HFFc6 (cell line): Measurements from ENCODE around the gene C9orf78. TPM values are rescaled to one million over a fixed set of nuclear protein-coding genes. Genes with fewer than 3 reads are reported as not detected.

Experiments
- DNase-seq: peaks from one replicate; pipeline ENCODE4 v3.0.0-alpha.2; 2018
- H3K27ac Mint-ChIP-seq: 2 replicates; pipeline ENCODE4 v1.8.0; 2020; ENCODE audit warnings: mild to moderate bottlenecking, mixed read lengths
- H3K27me3 Mint-ChIP-seq: 2 replicates; pipeline ENCODE4 v1.8.0; 2021; ENCODE audit warnings: mild to moderate bottlenecking, moderate library complexity, mixed read lengths; ENCODE audit not compliant: insufficient read depth
- H3K36me3 Mint-ChIP-seq: 2 replicates; pipeline ENCODE4 v1.8.0; 2021; ENCODE audit warnings: low read depth, mixed read lengths
- H3K4me1 Mint-ChIP-seq: 2 replicates; pipeline ENCODE4 v1.8.0; 2020; ENCODE audit warnings: low read depth, mixed read lengths
- H3K4me3 Mint-ChIP-seq: 2 replicates; pipeline ENCODE4 v1.8.0; 2020; ENCODE audit warnings: mild to moderate bottlenecking, moderate library complexity, mixed read lengths
- H3K9me3 Mint-ChIP-seq: 2 replicates; pipeline ENCODE4 v1.8.0; 2020; ENCODE audit warnings: mild to moderate bottlenecking, mixed read lengths
- total RNA-seq, 6 experiments: library from RNA; stranded (reverse); fragmentation: NEBNext Ultra II Directional; extraction: Animal tissue kit (Norgen Biotek cat#: 25700); gene quantifications; 2 replicates in 1 of 6; 3 replicates in 5 of 6; pipeline ENCODE4 v1.2.3, GENCODE V29; 2021
- TF ChIP-seq, protein P1 (sequence below): fragments of 200-600 bp; sonication (generic); IDR thresholded peaks from 2 replicates; pipeline ENCODE4 v1.5.0; 2021; ENCODE audit warnings: antibody characterized with exemption, mild to moderate bottlenecking

The C9orf78 gene
- total RNA-seq, 6 experiments from 2014 or later, result 42.8 to 52.7 (median 48.5) TPM

DNA sequence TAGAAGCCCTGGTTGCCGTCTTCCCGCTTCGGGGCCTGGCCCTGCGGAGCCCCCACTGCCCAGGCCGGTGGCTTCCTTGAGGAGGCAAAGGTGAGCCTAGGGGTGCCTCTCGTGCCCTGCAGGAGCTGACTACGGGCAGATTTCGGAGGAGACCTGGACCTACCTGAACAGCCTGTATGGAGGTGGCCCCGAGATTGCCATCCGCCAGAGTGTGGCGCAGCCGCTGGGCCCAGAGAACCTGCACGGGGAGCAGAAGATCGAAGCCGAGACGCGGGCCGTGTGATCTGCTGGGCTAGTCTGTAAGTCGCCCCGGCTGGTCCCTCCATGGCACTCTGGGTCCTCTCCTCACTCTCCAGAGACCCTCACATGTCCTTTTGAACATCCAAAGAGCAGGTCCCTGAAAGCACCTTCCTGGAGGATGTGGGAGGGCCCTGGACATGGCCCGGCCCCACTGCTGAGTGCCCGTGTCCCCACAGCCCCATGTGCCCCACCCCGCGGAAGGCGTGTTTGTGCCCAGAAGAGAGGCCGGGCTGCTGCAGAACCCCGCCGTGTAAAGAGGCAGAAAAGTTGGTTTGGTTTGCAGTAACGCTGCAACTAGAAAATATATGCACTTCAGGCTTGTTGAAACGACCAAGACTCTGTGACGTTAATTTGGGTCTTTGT is 45.0 kb upstream of the C9orf78 start:
- Mint-ChIP-seq H3K9me3 (no peaks in the 10 kb centered on the region), H3K27me3 (no peaks in the 10 kb centered on the region; the same call in 1 of the 2 replicates), H3K4me1 (peaks cover 15% of the 10 kb centered on the region), H3K36me3 (no peaks in the 10 kb centered on the region), H3K4me3 (no peak overlapping the region), H3K27ac (no peak overlapping the region)
- DNase-seq, result no peak
- TF ChIP-seq, protein P1, sequence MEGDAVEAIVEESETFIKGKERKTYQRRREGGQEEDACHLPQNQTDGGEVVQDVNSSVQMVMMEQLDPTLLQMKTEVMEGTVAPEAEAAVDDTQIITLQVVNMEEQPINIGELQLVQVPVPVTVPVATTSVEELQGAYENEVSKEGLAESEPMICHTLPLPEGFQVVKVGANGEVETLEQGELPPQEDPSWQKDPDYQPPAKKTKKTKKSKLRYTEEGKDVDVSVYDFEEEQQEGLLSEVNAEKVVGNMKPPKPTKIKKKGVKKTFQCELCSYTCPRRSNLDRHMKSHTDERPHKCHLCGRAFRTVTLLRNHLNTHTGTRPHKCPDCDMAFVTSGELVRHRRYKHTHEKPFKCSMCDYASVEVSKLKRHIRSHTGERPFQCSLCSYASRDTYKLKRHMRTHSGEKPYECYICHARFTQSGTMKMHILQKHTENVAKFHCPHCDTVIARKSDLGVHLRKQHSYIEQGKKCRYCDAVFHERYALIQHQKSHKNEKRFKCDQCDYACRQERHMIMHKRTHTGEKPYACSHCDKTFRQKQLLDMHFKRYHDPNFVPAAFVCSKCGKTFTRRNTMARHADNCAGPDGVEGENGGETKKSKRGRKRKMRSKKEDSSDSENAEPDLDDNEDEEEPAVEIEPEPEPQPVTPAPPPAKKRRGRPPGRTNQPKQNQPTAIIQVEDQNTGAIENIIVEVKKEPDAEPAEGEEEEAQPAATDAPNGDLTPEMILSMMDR, result no peak

DNA sequence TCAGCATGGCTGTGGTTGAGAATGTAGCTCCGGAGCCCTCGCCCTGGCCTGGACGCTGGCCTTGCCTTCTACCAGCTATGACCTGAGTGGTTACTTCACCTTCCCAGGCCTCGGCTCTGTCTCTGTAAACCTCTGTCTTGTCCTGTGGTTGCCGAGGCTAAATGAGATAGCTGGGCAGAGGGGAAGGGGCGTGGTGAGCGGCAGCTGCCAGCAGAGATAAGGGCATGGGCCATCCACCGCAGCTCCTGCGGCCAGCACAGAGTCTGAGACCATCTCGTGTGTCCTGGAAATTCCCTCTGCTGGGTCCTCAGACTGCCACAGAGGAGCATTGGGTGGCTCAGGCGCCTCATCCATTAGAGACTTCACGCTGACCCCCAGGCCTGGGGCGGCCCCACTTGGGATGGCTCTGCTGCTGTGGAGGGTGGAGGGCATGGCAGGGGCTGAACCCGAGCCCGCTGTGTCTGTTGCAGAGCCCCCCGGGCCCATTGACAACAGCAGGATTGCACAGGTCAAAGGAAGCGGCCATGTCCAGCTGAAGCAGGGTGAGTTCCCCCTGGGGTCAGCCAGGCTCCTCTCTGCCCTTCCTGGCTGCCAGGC is 44.1 kb upstream of the C9orf78 start:
- Mint-ChIP-seq H3K27me3 (no peaks in the 10 kb centered on the region; the same call in 1 of the 2 replicates), H3K27ac (no peak overlapping the region), H3K4me3 (no peak overlapping the region), H3K36me3 (0 out of 2 replicates have a peak, but pooled peaks cover 5% of the 10 kb centered on the region), H3K9me3 (no peaks in the 10 kb centered on the region), H3K4me1 (peaks cover 6% of the 10 kb centered on the region)
- TF ChIP-seq, protein P1, result no peak
- no peak for DNase-seq

DNA sequence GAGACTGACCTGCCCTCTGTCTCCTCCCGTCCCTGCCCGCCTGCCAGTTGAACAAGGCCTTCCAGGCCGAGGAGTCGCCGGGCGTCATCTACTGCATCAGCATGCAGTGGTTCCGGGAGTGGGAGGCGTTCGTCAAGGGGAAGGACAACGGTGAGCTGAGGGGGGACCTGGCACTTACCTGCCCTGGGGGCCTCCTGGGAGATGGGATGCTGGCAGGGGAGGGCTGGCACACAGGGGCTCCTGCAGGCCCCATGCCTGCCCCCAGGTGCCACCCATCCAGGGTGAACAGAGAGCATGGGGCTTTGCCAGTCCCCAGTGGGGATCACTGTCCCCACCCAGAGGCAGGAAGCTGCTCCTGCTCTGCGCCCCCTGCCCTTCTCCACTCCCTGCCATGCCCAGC is 43.2 kb upstream of the C9orf78 start:
- TF ChIP-seq, protein P1, result no peak
- H3K9me3 Mint-ChIP-seq, result no peaks in the 10 kb centered on the region
- H3K4me3 Mint-ChIP-seq, result no peak overlapping the region
- H3K27ac Mint-ChIP-seq, result no peak overlapping the region
- H3K4me1 Mint-ChIP-seq, result no peaks in the 10 kb centered on the region
- no peaks in the 10 kb centered on the region; the same call in 1 of the 2 replicates for H3K27me3 Mint-ChIP-seq
- H3K36me3 Mint-ChIP-seq, result peaks cover 10% of the 10 kb centered on the region; the same call in 1 of the 2 replicates
- DNase-seq, result no peak

DNA sequence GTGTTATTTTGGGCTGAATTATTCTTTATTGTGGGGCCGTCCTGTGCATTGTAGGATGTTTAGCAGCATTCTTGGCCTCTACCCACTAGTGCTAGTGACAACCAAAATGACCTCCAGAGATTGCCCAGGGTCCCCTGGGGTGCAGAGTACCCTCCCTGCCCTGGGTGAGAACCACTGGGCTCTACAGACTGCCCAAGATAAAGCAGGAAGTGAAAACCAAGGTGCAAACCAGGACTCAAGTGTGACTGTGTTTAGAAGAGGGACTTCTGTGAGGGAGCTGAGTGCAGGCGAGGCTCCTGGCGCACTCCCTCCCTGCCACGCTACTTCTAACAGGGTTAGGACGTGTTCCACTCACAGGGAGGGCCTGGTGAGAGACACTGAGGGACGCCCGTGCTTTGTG is 41.7 kb upstream of the C9orf78 start:
- Mint-ChIP-seq H3K36me3 (peaks cover 10% of the 10 kb centered on the region; the same call in 1 of the 2 replicates), H3K27ac (no peak overlapping the region), H3K27me3 (no peaks in the 10 kb centered on the region; the same call in 1 of the 2 replicates), H3K4me1 (no peaks in the 10 kb centered on the region), H3K9me3 (no peaks in the 10 kb centered on the region), H3K4me3 (no peak overlapping the region)
- no peak for DNase-seq
- TF ChIP-seq, protein P1, result no peak

DNA sequence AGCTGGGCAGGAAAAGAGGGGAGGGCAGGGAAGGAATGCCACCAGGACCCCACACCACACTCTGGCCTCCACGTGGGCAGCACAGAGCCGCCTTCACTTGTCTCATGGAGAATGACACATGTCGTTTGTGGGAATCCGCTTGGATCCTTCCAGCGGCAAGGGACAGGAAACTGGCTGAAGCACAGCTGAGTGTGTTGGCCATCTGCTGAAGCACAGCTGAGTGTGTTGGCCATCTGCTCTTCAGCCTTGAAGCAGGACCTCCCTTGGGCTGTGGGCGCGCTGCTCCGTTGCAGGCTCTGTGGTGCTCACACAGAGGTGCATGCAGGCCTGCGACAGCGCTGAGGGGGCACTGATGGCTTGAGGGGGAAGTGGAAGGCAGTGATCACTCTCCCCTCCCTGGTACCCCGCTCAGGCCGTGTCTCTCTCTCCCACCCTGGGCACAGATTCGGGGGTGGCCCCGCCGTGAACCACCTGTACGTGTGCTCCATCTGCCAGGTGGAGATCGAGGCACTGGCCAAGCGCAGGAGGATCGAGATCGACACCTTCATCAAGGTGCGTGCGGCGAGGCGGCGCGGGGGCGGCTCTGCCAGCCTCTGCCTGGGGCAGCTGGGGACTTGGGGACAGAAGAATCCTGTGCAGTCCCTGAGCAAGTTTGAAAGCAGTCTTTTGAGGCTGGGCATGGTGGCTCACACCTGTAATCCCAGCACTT is 40.8 kb upstream of the C9orf78 start:
- Mint-ChIP-seq H3K27ac (no peak overlapping the region), H3K9me3 (no peaks in the 10 kb centered on the region), H3K27me3 (no peaks in the 10 kb centered on the region; the same call in 1 of the 2 replicates), H3K4me3 (no peak overlapping the region), H3K36me3 (peaks cover 10% of the 10 kb centered on the region; the same call in 1 of the 2 replicates), H3K4me1 (no peaks in the 10 kb centered on the region)
- TF ChIP-seq, protein P1, result peak; percentile 11; the same call in 1 of the 2 replicates
- no peak for DNase-seq
